Caco-2 (cell line): ENCODE results near the gene TPCN1. TPM values are rescaled to one million over a fixed set of nuclear protein-coding genes. Genes with fewer than 3 reads are reported as not detected.
A peak's percentile ranks its signal among the peaks of the same experiment; 100 is the strongest.

Experiments used
- BruUV-seq: library from RNA; stranded (reverse); fragments of 400-500 nt; replicated peaks from 2 replicates; lab custom pipeline; 2021; lab: Mats Ljungman, UMichigan
- CTCF ChIA-PET: fragments of 300-600 bp; sonication (Branson Sonifier 250); formaldehyde crosslinking; loops from one replicate; lab custom pipeline; 2022; ENCODE audit warnings: antibody characterized with exemption; lab: Charles Lee
- POLR2A ChIA-PET: fragments of 300-600 bp; sonication (Branson Sonifier 250); formaldehyde crosslinking; loops from one replicate; lab custom pipeline; 2022; ENCODE audit warnings: antibody characterized with exemption; lab: Charles Lee
- DNase-seq, 2 experiments: peaks; one replicate each; pipeline versions ENCODE4 v3.0.0 to v3.0.0-alpha.2; 2020 to 2022
- H3K27me3 ChIP-seq: replicated peaks from 2 replicates; pipeline ENCODE4 v1.6.0; 2011; ENCODE audit warnings: low read length; ENCODE audit not compliant: control insufficient read depth, insufficient read depth
- H3K36me3 ChIP-seq: 2 replicates; pipeline ENCODE4 v1.5.1; 2011; ENCODE audit warnings: low read length; ENCODE audit not compliant: control insufficient read depth, insufficient read depth
- H3K4me1 ChIP-seq: fragments of 250-450 bp; sonication (Bioruptor Pico); 2 replicates; pipeline ENCODE4 v1.5.1; 2020; ENCODE audit warnings: mild to moderate bottlenecking
- H3K4me3 ChIP-seq: 2 replicates; pipeline ENCODE4 v1.5.1; 2011; ENCODE audit warnings: low read depth, mild to moderate bottlenecking, control low read depth, low read length
- H3K9me3 ChIP-seq: fragments of 250-450 bp; sonication (Bioruptor Pico); 2 replicates; pipeline ENCODE4 v1.5.1; 2020; ENCODE audit warnings: mild to moderate bottlenecking, moderate library complexity
- H3K27ac Mint-ChIP-seq: one replicate; pipeline ENCODE4 v1.8.0; 2022; ENCODE audit warnings: mixed read lengths; ENCODE audit not compliant: unreplicated experiment
- H3K27me3 Mint-ChIP-seq: one replicate; pipeline ENCODE4 v1.8.0; 2022; ENCODE audit warnings: mixed read lengths; ENCODE audit not compliant: insufficient read depth, unreplicated experiment
- H3K36me3 Mint-ChIP-seq: one replicate; pipeline ENCODE4 v1.8.0; 2022; ENCODE audit warnings: mild to moderate bottlenecking, mixed read lengths; ENCODE audit not compliant: insufficient read depth, unreplicated experiment
- H3K4me1 Mint-ChIP-seq: one replicate; pipeline ENCODE4 v1.8.0; 2022; ENCODE audit warnings: low read depth, mixed read lengths; ENCODE audit not compliant: unreplicated experiment
- H3K4me3 Mint-ChIP-seq: one replicate; pipeline ENCODE4 v1.8.0; 2022; ENCODE audit warnings: mild to moderate bottlenecking, moderate library complexity, mixed read lengths; ENCODE audit not compliant: unreplicated experiment
- H3K9me3 Mint-ChIP-seq: one replicate; pipeline ENCODE4 v1.8.0; 2022; ENCODE audit warnings: mixed read lengths; ENCODE audit not compliant: unreplicated experiment
- CTCF ChIP-seq, 2 experiments: fragments of 200-600 bp in 1 of 2; IDR thresholded peaks; 1 replicate in 1 of 2; 2 replicates in 1 of 2; pipeline versions ENCODE4 v1.5.1 to v1.8.0; 2011 to 2022; ENCODE audit warnings: antibody characterized with exemption in 1 of 2, control low read depth in 1 of 2, inconsistent platforms in 1 of 2, low read depth in 1 of 2, low read length in 1 of 2, mild to moderate bottlenecking in 1 of 2, moderate library complexity in 1 of 2; ENCODE audit not compliant: insufficient read depth in 1 of 2, severe bottlenecking in 1 of 2, unreplicated experiment in 1 of 2
- intact Hi-C: fragments of 100-400 bp; cut with micrococcal nuclease; formaldehyde crosslinking; loops from one replicate; pipeline ENCODE4 v1.10.0; 2022; ENCODE audit not compliant: unreplicated experiment
- total RNA-seq: library from RNA; stranded (reverse); gene quantifications from 2 replicates; pipeline ENCODE4 v1.2.3, GENCODE V29; 2022

Gene TPCN1
- total RNA-seq, 1 experiment from 2014 or later = 54.4 TPM

- intact Hi-C loops = no loop called here
- Mint-ChIP-seq H3K27me3 (no peaks in the 10 kb centered on the region), H3K4me3 (peak overlapping the region; percentile 77), H3K4me1 (no peaks in the 10 kb centered on the region), H3K36me3 (peaks cover 10% of the 10 kb centered on the region), H3K9me3 (no peaks in the 10 kb centered on the region), H3K27ac (peak overlapping the region; percentile 72)
- ChIA-PET CTCF (interaction anchor here (1.2 to 1.4 kb wide), 2 partner anchors 13 to 160 kb away, joined by 3 to 4 read pairs; no protein-coding TSS in a partner anchor), POLR2A (interaction anchor here (0.6 to 1.0 kb wide), 2 partner anchors 52 to 112 kb away, joined by 5 to 12 read pairs; partner anchors contain the start of gene TPCN1)
- peaks cover 5% of the 10 kb centered on the region; the same call in 1 of the 2 replicates for H3K4me1 ChIP-seq
- no peak for TF ChIP-seq CTCF (IDR thresholded peaks at IDR 0.05; ENCODE audit: insufficient read depth in 1 of 2, low read depth in 1 of 2, low read length in 1 of 2, severe bottlenecking in 1 of 2, unreplicated experiment in 1 of 2)
- no peak for DNase-seq
- peak overlapping the region; percentile 49 for H3K4me3 ChIP-seq
- H3K9me3 ChIP-seq = no peaks in the 10 kb centered on the region
- H3K27me3 ChIP-seq = no peaks in the 10 kb centered on the region
- H3K36me3 ChIP-seq = no peaks in the 10 kb centered on the region
- TSS peak; percentile 74 for BruUV-seq
Observed at GRCh38 chr12:113333877-113334785, 112.9 kb downstream of the TPCN1 start.

DNA sequence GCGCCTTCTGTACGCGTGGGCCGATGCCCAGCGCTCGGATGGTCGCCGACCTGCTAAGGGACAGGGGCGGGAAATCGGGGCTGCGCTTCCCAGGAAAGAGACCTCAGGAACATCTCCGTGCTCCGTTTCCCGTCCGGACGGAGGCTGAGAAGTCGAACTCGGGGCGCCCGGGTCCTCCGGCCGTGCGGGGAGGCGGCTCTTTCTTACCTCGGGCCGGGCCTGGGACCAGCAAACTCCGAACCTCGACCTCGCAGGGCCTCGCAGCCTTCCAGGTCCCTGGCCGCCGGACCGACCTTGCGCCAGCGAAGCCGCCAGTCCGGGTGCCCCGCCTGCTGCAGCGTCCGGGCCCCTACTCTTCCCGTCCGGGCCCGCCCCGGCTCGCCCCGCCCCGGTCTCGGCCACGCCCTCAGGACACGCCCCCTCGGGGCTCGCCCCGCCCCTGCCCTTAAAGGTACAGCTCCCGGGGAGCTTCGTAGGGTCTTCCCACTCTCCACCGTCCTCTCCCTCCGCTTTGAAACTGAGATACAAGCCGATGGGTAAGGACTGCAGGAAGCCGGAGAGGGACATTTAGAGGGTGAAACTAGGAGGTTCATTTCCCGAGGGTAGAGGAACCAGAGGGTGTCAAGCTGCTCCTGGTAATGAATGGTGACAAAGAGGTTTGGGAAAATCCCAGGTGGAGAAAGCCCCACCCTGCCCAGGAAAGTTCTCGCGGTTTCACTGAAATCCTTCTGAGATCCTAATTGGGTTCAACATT, 113.7 kb downstream of the TPCN1 start, which contains the start of gene SLC8B1:
Gene SLC8B1, minus strand, starts transcription at position 324 of the 754 bp plus-strand sequence. CDS start 2,231 bp downstream, outside the sequence.
- peaks cover 6% of the 10 kb centered on the region for H3K36me3 Mint-ChIP-seq
- Histone ChIP-seq H3K4me1 (peaks cover 5% of the 10 kb centered on the region; the same call in 1 of the 2 replicates), H3K4me3 (peak within 1 kb of the TSS; percentile 49), H3K27me3 (no peaks in the 10 kb centered on the region), H3K9me3 (no peaks in the 10 kb centered on the region), H3K36me3 (no peaks in the 10 kb centered on the region)
- peak; percentile 85 to 92 for DNase-seq
- no TSS peak for BruUV-seq
- peak within 1 kb of the TSS; percentile 72 for H3K27ac Mint-ChIP-seq
- no peak for TF ChIP-seq CTCF (IDR thresholded peaks at IDR 0.05; ENCODE audit: insufficient read depth in 1 of 2, low read depth in 1 of 2, low read length in 1 of 2, severe bottlenecking in 1 of 2, unreplicated experiment in 1 of 2)
- intact Hi-C loops = loop anchor here (1.0 kb wide), 2 partner anchors 23 to 36 kb away; partner anchors contain the start of gene PLBD2
- ChIA-PET CTCF (interaction anchor here (0.6 to 1.4 kb wide), 6 partner anchors 13 to 1322 kb away, joined by 3 to 5 read pairs (median 3); partner anchors contain the start of gene TMEM116), POLR2A (interaction anchor here (0.6 to 1.0 kb wide), 8 partner anchors 51 to 417 kb away, joined by 5 to 15 read pairs (median 8); partner anchors contain the start of gene TPCN1)
- peak within 1 kb of the TSS; percentile 77 for H3K4me3 Mint-ChIP-seq
- H3K27me3 Mint-ChIP-seq = no peaks in the 10 kb centered on the region
- no peaks in the 10 kb centered on the region for H3K4me1 Mint-ChIP-seq
- no peaks in the 10 kb centered on the region for H3K9me3 Mint-ChIP-seq

GRCh38 chr12:113339540-113339939, 118.3 kb downstream of the TPCN1 start:
- Mint-ChIP-seq H3K9me3 (no peaks in the 10 kb centered on the region), H3K27ac (no peak overlapping the region), H3K36me3 (peaks cover 3% of the 10 kb centered on the region), H3K4me3 (no peak overlapping the region), H3K4me1 (no peaks in the 10 kb centered on the region), H3K27me3 (no peaks in the 10 kb centered on the region)
- TF ChIP-seq CTCF (IDR thresholded peaks at IDR 0.05; ENCODE audit: insufficient read depth in 1 of 2, low read depth in 1 of 2, low read length in 1 of 2, severe bottlenecking in 1 of 2, unreplicated experiment in 1 of 2) = no peak
- Histone ChIP-seq H3K36me3 (no peaks in the 10 kb centered on the region), H3K27me3 (no peaks in the 10 kb centered on the region), H3K4me1 (no peaks in the 10 kb centered on the region), H3K9me3 (no peaks in the 10 kb centered on the region), H3K4me3 (no peak overlapping the region)
- CTCF ChIA-PET = interaction anchor here (0.6 kb wide), 1 partner anchor 235 kb away, joined by 9 read pairs; no protein-coding TSS in a partner anchor
- BruUV-seq = no TSS peak
- no peak for DNase-seq
- intact Hi-C loops = no loop called here
- POLR2A ChIA-PET = no interaction called here
